GM12878 (cell line): Measurements from ENCODE around the gene CROT. TPM values are rescaled to one million over a fixed set of nuclear protein-coding genes. Genes with fewer than 3 reads are reported as not detected.

Experiments
- EGR1 ChIP-seq, 2 experiments: IDR thresholded peaks; 1 replicate in 1 of 2; 2 replicates in 1 of 2; pipeline ENCODE4 v1.6.1; 2011 to 2012; ENCODE audit warnings: low read depth in 2 of 2, low read length in 2 of 2, borderline replicate concordance in 1 of 2, mild to moderate bottlenecking in 1 of 2, moderate library complexity in 1 of 2
- FOS ChIP-seq: IDR thresholded peaks from 3 replicates; pipeline ENCODE4 v1.6.1; 2011; ENCODE audit warnings: borderline replicate concordance; ENCODE audit not compliant: insufficient read length; ENCODE audit errors: extremely low read depth
- FOXM1 ChIP-seq: IDR thresholded peaks from 2 replicates; pipeline ENCODE4 v1.6.1; 2012; ENCODE audit warnings: low read depth, mild to moderate bottlenecking, inconsistent platforms, low read length, moderate library complexity
- HDGF ChIP-seq: fragments of 450-650 bp; IDR thresholded peaks from 2 replicates; pipeline ENCODE4 v1.6.1; 2016; ENCODE audit warnings: antibody characterized with exemption
- IKZF2 ChIP-seq, 2 experiments: fragments of 450-650 bp; IDR thresholded peaks; 2 replicates each; pipeline ENCODE4 v1.6.1; 2017; ENCODE audit warnings: mild to moderate bottlenecking in 2 of 2, moderate library complexity in 2 of 2
- KDM1A ChIP-seq: fragments of 200-600 bp; sonication (generic); IDR thresholded peaks from 2 replicates; pipeline ENCODE4 v1.6.1; 2016; ENCODE audit warnings: borderline replicate concordance
- NBN ChIP-seq: fragments of 450-650 bp; IDR thresholded peaks from 2 replicates; pipeline ENCODE4 v1.6.1; 2016
- RCOR1 ChIP-seq: conservative IDR thresholded peaks from 2 replicates; pipeline ENCODE4 v1.6.1; 2012; ENCODE audit warnings: low read depth, low read length, improper control_type of control experiment
- SMAD5 ChIP-seq: IDR thresholded peaks from 2 replicates; pipeline ENCODE4 v1.6.1; 2016; ENCODE audit warnings: antibody characterized with exemption, low read depth
- TAF1 ChIP-seq: IDR thresholded peaks from 2 replicates; pipeline ENCODE4 v1.6.1; 2011; ENCODE audit warnings: mild to moderate bottlenecking, low read depth, low read length, borderline replicate concordance
- YBX1 ChIP-seq: fragments of 450-650 bp; IDR thresholded peaks from 2 replicates; pipeline ENCODE4 v1.6.1; 2016; ENCODE audit warnings: antibody characterized with exemption
- YY1 ChIP-seq: IDR thresholded peaks from 2 replicates; pipeline ENCODE4 v1.6.1; 2011; ENCODE audit warnings: low read depth, mild to moderate bottlenecking, low read length
- ZNF622 ChIP-seq: fragments of 450-650 bp; IDR thresholded peaks from 2 replicates; pipeline ENCODE4 v1.6.1; 2017; ENCODE audit warnings: mild to moderate bottlenecking, inconsistent platforms
- polyA plus RNA-seq, 11 experiments: library from polyadenylated mRNA; depleted of rRNA in 4 of 11; unstranded in 6 of 11; stranded (reverse) in 5 of 11; fragments of >200 nt; fragmentation: Nextera tagmentation in 4 of 11; fragmentation: Illumina TruSeq in 1 of 11; extraction: Ambion mirVana in 4 of 11; extraction: Trizol in 1 of 11; gene quantifications; 1 replicate in 1 of 11; 2 replicates in 10 of 11; pipeline versions ENCODE4 v1.2.1 to v1.2.3, GENCODE V29; 2011 to 2016; ENCODE audit warnings: inconsistent platforms in 2 of 11, missing spikeins in 2 of 11, low read depth in 1 of 11
- total RNA-seq, 4 experiments: library from RNA; depleted of rRNA in 3 of 4; stranded (reverse); fragments of >200 nt in 3 of 4; fragmentation: Illumina TruSeq in 1 of 4; extraction: Trizol in 1 of 4; gene quantifications; 2 replicates each; pipeline versions ENCODE4 v1.2.1 to v1.2.3, GENCODE V29; 2013 to 2021
- TF ChIP-seq, protein P1 (sequence below): fragments of 450-650 bp; IDR thresholded peaks from 2 replicates; pipeline ENCODE4 v1.6.1; 2017; ENCODE audit warnings: mild to moderate bottlenecking, low read depth, inconsistent platforms; ENCODE audit not compliant: poor library complexity, severe bottlenecking
- TF ChIP-seq, protein P2 (sequence below): fragments of 150-350 bp; IDR thresholded peaks from 2 replicates; pipeline ENCODE4 v1.6.1; 2016; ENCODE audit warnings: low read depth, low read length
- TF ChIP-seq, protein P3 (sequence below): fragments of 450-650 bp; IDR thresholded peaks from 2 replicates; pipeline ENCODE4 v1.6.1; 2016; ENCODE audit warnings: mild to moderate bottlenecking
- TF ChIP-seq, protein P4 (sequence below): fragments of 450-650 bp; IDR thresholded peaks from 2 replicates; pipeline ENCODE4 v1.6.1; 2016; ENCODE audit warnings: mild to moderate bottlenecking
- TF ChIP-seq, protein P5 (sequence below): fragments of 450-650 bp; formaldehyde crosslinking; IDR thresholded peaks from 2 replicates; pipeline ENCODE4 v1.4.0; 2020; ENCODE audit warnings: mild to moderate bottlenecking, moderate library complexity

The CROT gene
- total and polyA plus RNA-seq, 10 of the 15 experiments (the other 5 are each of a cell fraction or from before 2014, with no cell fraction given), result 5.5 to 15.9 (median 12.1) TPM

DNA sequence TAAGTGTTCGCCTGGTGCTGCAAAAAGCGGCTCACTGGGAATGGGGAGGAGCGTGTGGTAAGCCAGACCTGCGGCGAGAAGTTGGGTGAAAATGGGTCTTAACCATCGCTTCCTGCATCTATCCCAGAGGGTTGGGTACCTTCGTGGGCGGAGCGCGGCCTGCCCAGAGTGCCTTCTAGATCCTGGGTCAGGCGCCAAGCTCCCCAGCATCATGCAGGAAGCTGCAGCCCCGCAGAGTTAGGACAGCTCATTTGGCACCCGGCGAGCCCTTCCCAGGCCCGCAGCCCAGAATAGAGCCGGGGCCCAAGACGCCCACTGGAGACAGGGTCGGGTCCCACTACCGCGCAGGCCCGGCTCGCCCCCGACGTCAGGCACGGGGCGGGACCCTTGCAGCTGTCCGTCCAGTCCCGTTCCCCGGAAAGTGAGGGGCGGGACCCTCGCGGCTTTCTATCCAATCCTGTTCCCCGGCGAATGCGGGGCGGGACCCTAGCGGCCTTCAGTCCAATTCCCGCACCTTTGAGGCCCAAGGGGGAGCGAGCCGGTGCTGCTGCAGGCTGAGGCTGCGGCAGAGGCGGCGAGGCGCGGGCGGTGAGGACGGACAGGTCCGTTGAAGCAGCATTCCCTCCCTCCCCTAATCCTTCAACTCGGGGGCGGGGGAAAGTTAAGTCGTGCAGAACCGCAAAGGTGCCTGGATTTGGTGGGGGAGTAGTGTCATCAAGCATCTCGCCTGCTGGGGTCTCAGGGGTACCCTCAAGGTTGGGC, at the start of gene CROT (continued):
- TF ChIP-seq, protein P1, sequence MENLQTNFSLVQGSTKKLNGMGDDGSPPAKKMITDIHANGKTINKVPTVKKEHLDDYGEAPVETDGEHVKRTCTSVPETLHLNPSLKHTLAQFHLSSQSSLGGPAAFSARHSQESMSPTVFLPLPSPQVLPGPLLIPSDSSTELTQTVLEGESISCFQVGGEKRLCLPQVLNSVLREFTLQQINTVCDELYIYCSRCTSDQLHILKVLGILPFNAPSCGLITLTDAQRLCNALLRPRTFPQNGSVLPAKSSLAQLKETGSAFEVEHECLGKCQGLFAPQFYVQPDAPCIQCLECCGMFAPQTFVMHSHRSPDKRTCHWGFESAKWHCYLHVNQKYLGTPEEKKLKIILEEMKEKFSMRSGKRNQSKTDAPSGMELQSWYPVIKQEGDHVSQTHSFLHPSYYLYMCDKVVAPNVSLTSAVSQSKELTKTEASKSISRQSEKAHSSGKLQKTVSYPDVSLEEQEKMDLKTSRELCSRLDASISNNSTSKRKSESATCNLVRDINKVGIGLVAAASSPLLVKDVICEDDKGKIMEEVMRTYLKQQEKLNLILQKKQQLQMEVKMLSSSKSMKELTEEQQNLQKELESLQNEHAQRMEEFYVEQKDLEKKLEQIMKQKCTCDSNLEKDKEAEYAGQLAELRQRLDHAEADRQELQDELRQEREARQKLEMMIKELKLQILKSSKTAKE, result no peak
- TF ChIP-seq RCOR1 (no peak), IKZF2 (IDR thresholded peaks at IDR 0.05) (peak; percentile 60 to 64; a peak in 3 of 4 replicates), ZNF622 (no peak), KDM1A (no peak), YBX1 (no peak), YY1 (0 out of 2 replicates have a peak, but pooled peaks have one; percentile 11), FOXM1 (no peak), HDGF (peak; percentile 60), FOS (peak; percentile 31), EGR1 (IDR thresholded peaks at IDR 0.05; ENCODE audit: borderline replicate concordance in 1 of 2, low read depth in 2 of 2, low read length in 2 of 2) (peak in 1 of 2 experiments; percentile 29; a peak in 1 of 3 replicates), NBN (no peak), TAF1 (peak; percentile 59; the same call in 1 of the 2 replicates), SMAD5 (no peak; the same call in 1 of the 2 replicates)
- TF ChIP-seq, protein P2, sequence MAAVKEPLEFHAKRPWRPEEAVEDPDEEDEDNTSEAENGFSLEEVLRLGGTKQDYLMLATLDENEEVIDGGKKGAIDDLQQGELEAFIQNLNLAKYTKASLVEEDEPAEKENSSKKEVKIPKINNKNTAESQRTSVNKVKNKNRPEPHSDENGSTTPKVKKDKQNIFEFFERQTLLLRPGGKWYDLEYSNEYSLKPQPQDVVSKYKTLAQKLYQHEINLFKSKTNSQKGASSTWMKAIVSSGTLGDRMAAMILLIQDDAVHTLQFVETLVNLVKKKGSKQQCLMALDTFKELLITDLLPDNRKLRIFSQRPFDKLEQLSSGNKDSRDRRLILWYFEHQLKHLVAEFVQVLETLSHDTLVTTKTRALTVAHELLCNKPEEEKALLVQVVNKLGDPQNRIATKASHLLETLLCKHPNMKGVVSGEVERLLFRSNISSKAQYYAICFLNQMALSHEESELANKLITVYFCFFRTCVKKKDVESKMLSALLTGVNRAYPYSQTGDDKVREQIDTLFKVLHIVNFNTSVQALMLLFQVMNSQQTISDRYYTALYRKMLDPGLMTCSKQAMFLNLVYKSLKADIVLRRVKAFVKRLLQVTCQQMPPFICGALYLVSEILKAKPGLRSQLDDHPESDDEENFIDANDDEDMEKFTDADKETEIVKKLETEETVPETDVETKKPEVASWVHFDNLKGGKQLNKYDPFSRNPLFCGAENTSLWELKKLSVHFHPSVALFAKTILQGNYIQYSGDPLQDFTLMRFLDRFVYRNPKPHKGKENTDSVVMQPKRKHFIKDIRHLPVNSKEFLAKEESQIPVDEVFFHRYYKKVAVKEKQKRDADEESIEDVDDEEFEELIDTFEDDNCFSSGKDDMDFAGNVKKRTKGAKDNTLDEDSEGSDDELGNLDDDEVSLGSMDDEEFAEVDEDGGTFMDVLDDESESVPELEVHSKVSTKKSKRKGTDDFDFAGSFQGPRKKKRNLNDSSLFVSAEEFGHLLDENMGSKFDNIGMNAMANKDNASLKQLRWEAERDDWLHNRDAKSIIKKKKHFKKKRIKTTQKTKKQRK, result 0 out of 2 replicates have a peak, but pooled peaks have one; percentile 27
- TF ChIP-seq, protein P3, sequence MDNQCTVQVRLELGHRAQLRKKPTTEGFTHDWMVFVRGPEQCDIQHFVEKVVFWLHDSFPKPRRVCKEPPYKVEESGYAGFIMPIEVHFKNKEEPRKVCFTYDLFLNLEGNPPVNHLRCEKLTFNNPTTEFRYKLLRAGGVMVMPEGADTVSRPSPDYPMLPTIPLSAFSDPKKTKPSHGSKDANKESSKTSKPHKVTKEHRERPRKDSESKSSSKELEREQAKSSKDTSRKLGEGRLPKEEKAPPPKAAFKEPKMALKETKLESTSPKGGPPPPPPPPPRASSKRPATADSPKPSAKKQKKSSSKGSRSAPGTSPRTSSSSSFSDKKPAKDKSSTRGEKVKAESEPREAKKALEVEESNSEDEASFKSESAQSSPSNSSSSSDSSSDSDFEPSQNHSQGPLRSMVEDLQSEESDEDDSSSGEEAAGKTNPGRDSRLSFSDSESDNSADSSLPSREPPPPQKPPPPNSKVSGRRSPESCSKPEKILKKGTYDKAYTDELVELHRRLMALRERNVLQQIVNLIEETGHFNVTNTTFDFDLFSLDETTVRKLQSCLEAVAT, result peak; percentile 63; the same call in 1 of the 2 replicates
- TF ChIP-seq, protein P4, sequence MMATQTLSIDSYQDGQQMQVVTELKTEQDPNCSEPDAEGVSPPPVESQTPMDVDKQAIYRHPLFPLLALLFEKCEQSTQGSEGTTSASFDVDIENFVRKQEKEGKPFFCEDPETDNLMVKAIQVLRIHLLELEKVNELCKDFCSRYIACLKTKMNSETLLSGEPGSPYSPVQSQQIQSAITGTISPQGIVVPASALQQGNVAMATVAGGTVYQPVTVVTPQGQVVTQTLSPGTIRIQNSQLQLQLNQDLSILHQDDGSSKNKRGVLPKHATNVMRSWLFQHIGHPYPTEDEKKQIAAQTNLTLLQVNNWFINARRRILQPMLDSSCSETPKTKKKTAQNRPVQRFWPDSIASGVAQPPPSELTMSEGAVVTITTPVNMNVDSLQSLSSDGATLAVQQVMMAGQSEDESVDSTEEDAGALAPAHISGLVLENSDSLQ, result peak; percentile 95
- TF ChIP-seq, protein P5, sequence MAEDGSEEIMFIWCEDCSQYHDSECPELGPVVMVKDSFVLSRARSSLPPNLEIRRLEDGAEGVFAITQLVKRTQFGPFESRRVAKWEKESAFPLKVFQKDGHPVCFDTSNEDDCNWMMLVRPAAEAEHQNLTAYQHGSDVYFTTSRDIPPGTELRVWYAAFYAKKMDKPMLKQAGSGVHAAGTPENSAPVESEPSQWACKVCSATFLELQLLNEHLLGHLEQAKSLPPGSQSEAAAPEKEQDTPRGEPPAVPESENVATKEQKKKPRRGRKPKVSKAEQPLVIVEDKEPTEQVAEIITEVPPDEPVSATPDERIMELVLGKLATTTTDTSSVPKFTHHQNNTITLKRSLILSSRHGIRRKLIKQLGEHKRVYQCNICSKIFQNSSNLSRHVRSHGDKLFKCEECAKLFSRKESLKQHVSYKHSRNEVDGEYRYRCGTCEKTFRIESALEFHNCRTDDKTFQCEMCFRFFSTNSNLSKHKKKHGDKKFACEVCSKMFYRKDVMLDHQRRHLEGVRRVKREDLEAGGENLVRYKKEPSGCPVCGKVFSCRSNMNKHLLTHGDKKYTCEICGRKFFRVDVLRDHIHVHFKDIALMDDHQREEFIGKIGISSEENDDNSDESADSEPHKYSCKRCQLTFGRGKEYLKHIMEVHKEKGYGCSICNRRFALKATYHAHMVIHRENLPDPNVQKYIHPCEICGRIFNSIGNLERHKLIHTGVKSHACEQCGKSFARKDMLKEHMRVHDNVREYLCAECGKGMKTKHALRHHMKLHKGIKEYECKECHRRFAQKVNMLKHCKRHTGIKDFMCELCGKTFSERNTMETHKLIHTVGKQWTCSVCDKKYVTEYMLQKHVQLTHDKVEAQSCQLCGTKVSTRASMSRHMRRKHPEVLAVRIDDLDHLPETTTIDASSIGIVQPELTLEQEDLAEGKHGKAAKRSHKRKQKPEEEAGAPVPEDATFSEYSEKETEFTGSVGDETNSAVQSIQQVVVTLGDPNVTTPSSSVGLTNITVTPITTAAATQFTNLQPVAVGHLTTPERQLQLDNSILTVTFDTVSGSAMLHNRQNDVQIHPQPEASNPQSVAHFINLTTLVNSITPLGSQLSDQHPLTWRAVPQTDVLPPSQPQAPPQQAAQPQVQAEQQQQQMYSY, result no peak
